Lower lobe of right lung (tissue), 2 donors: ENCODE results near the gene B4GALNT2. TPM values are rescaled to one million over a fixed set of nuclear protein-coding genes. Genes with fewer than 3 reads are reported as not detected.
"Not testable (repeated sequence)": the region's sequence is repeated elsewhere in the genome, so short reads cannot be mapped to it uniquely, and the experiment has no call there.

ENCODE experiments used
- ATAC-seq, 2 donors: fragments of 200-7000 bp; cut with Tn5 transposase; one replicate each; pipeline ENCODE4 v1.9.1; 2020 to 2022; ENCODE audit warnings: mild to moderate bottlenecking in 2 of 2, moderate library complexity in 2 of 2
- DNase-seq: peaks from one replicate; pipeline ENCODE4 v3.0.0-alpha.2; 2020
- H3K27ac ChIP-seq: fragments of 200-600 bp; one replicate; pipeline ENCODE4 v1.8.0; 2022
- H3K27me3 ChIP-seq: fragments of 200-600 bp; one replicate; pipeline ENCODE4 v1.8.0; 2022; ENCODE audit warnings: low read depth
- H3K36me3 ChIP-seq: fragments of 200-600 bp; one replicate; pipeline ENCODE4 v1.8.0; 2022; ENCODE audit warnings: mild to moderate bottlenecking
- H3K4me1 ChIP-seq: fragments of 200-600 bp; one replicate; pipeline ENCODE4 v1.8.0; 2022
- H3K4me3 ChIP-seq: fragments of 200-600 bp; one replicate; pipeline ENCODE4 v1.8.0; 2022; ENCODE audit warnings: mild to moderate bottlenecking
- H3K9me3 ChIP-seq: fragments of 200-600 bp; one replicate; pipeline ENCODE4 v1.8.0; 2022
- intact Hi-C: fragments of 100-400 bp; cut with DNase I; formaldehyde crosslinking; loops from one replicate; pipeline ENCODE4 v1.11.0; 2022
- long read RNA-seq: library from polyadenylated mRNA; unstranded; transcript quantifications from one replicate; pipeline ENCODE4 v2.0.0, GENCODE V29; 2021
- total RNA-seq: library from RNA; stranded (reverse); fragmentation: NEBNext Ultra II Directional; extraction: Animal tissue kit (Norgen Biotek cat#: 25700); gene quantifications from one replicate; pipeline ENCODE4 v1.2.1, GENCODE V29; 2021
- TF ChIP-seq, protein P1 (sequence below): fragments of 200-600 bp; IDR thresholded peaks from one replicate; pipeline ENCODE4 v1.8.0; 2022; ENCODE audit warnings: antibody characterized with exemption, mild to moderate bottlenecking
- donor health status: DM: no; HTN: yes; CAD: no; lungs with severe emphysema.

Gene B4GALNT2, protein sequence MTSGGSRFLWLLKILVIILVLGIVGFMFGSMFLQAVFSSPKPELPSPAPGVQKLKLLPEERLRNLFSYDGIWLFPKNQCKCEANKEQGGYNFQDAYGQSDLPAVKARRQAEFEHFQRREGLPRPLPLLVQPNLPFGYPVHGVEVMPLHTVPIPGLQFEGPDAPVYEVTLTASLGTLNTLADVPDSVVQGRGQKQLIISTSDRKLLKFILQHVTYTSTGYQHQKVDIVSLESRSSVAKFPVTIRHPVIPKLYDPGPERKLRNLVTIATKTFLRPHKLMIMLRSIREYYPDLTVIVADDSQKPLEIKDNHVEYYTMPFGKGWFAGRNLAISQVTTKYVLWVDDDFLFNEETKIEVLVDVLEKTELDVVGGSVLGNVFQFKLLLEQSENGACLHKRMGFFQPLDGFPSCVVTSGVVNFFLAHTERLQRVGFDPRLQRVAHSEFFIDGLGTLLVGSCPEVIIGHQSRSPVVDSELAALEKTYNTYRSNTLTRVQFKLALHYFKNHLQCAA
- total RNA-seq, result 0.15 TPM
- long read RNA-seq, result 0 reads

DNA sequence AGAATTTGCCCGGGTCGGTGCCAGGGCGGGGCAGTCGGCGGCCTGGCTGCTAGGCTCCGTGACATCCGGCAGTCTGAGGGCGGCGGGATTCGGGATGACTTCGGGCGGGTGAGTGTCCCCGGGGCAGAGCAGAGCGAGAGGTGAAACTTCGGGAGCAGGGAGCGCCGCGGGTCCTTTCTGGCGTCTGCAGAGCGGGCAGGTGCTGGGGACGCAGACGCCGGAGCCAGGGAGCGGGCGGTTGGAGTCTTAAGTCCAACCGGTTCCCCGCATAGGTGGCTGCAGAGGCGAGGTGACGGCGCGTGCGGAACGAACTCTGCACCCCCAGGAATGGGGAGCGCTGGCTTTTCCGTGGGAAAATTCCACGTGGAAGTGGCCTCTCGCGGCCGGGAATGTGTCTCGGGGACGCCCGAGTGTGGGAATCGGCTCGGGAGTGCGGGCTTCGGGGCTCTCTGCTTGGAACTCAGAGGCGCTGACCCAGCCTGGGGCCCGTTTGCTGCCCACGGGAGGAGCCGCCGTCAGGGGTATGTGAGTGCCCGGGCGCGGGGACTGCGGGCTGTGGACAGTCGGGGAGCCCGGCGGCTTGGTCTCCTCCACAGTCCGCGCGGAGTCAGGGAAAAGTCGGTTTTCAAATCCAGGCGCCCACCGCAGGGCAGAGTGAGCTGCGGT is at the start of gene B4GALNT2:
B4GALNT2 (plus strand) TSS at position 71 of the 666 bp plus-strand sequence; CDS start at position 95, 24 bp downstream.
- intact Hi-C loops, result no loop called here
- ATAC-seq, result peak; percentile 73 to 78
- Histone ChIP-seq H3K27ac (no peak within 1 kb of the TSS), H3K4me3 (peak within 1 kb of the TSS; percentile 47), H3K36me3 (no peaks in the 10 kb centered on the region), H3K27me3 (peaks cover 50% of the 10 kb centered on the region), H3K4me1 (peaks cover 13% of the 10 kb centered on the region), H3K9me3 (no peaks in the 10 kb centered on the region)
- peak; percentile 58 for DNase-seq
- TF ChIP-seq, protein P1, sequence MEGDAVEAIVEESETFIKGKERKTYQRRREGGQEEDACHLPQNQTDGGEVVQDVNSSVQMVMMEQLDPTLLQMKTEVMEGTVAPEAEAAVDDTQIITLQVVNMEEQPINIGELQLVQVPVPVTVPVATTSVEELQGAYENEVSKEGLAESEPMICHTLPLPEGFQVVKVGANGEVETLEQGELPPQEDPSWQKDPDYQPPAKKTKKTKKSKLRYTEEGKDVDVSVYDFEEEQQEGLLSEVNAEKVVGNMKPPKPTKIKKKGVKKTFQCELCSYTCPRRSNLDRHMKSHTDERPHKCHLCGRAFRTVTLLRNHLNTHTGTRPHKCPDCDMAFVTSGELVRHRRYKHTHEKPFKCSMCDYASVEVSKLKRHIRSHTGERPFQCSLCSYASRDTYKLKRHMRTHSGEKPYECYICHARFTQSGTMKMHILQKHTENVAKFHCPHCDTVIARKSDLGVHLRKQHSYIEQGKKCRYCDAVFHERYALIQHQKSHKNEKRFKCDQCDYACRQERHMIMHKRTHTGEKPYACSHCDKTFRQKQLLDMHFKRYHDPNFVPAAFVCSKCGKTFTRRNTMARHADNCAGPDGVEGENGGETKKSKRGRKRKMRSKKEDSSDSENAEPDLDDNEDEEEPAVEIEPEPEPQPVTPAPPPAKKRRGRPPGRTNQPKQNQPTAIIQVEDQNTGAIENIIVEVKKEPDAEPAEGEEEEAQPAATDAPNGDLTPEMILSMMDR, result no peak

DNA sequence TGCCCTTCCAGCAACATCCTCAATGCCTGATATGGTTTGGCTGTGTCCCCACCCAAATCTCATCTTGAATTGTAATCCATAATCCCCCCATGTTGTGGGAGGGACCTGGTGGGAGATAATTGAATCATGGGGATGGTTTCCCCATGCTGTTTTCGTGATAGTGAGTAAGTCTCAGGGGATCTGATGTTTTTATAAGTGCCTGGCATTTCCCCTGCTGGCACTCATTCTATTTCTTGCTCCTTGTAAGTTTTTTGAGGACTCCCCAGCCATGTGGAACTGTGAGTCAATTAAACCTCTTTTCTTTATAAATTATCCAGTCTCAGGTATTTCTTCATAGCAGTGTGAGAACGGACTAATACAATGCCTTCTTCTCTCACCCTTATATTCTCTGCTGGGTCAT is 47.5 kb upstream of the B4GALNT2 start:
- DNase-seq, H3K4me1 ChIP-seq, H3K4me3 ChIP-seq, H3K27me3 ChIP-seq, H3K9me3 ChIP-seq, ATAC-seq, H3K27ac ChIP-seq, intact Hi-C loops, H3K36me3 ChIP-seq: not testable (repeated sequence)

DNA sequence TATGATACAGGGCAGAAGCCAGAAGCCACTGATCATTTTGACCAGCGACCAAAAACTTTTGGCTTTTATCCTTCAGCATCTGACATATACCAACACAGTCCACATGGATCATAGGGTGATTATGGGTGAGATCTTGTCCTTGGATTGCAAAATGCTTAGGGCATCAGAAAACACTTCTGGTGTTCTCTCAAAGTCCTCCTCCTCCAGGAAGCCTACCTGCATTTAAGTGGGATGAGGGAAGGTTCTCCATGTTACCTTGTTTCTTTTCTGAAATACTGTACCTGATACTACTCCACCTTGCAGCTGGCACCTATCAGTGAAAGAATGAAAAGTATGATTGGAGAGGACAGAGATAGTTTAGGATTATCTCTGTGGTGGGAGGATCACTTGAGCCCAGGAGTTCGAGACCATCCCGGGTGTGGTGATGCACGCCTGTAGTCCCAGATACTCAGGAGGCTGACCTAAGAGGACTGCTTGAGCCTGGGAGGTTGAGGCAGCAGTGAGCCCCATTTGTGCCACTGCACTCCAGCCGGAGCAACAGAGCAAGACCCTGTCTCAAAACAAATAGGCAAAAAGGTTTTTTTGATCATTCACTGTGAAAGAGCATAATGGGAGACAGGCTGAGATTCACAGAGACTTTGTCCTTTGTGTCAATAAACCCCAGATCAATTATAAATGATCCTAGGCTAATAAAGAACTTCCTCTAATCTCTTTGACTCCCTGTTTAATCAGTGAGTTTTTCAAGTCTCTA is 46.8 kb upstream of the B4GALNT2 start:
- no peaks in the 10 kb centered on the region for H3K36me3 ChIP-seq
- intact Hi-C loops, result no loop called here
- H3K27me3 ChIP-seq, result no peaks in the 10 kb centered on the region
- ATAC-seq (no peak), DNase-seq (no peak)
- TF ChIP-seq, protein P1, result no peak
- H3K4me1 ChIP-seq, result no peaks in the 10 kb centered on the region
- H3K4me3 ChIP-seq, result no peak overlapping the region
- no peak overlapping the region for H3K27ac ChIP-seq
- no peaks in the 10 kb centered on the region for H3K9me3 ChIP-seq

DNA sequence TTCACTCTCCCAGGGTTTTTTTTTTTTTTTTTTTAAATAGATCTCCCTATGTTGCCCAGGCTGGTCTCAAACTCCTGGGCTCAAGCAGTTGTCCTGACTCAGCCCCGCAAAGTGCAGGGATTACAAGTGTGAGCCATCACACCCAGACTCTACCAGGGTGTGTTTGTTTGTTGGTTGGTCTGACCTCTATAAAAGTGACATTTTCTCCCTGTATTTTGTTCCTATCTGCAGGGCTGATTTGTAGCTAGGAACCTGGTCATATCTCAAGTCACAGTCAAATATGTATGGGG is 46.3 kb upstream of the B4GALNT2 start:
- no peaks in the 10 kb centered on the region for H3K4me1 ChIP-seq
- no peaks in the 10 kb centered on the region for H3K36me3 ChIP-seq
- TF ChIP-seq, protein P1, result no peak
- no peak for DNase-seq
- H3K27ac ChIP-seq, result no peak overlapping the region
- no peak for ATAC-seq
- no peak overlapping the region for H3K4me3 ChIP-seq
- no peaks in the 10 kb centered on the region for H3K9me3 ChIP-seq
- H3K27me3 ChIP-seq, result no peaks in the 10 kb centered on the region
- intact Hi-C loops, result no loop called here

DNA sequence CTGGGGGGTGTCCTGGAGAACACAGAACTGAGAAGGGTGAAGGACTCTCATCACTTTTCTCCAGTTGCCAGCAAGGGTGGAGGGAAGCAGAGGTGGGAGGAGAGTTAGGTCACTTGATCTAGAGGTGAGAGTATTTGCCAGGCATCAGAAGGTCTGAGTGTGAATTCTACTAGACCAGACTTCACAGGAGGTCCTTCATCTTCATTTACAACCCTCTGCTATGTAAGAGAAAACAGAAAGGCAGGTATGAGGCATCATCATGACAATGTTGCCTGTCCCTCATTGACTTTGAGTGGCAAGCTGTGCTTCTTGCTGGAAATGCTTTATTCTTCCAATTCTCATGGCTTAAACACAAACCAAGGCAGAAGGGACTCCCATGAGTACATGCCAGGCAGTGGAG is 45.9 kb upstream of the B4GALNT2 start:
- TF ChIP-seq, protein P1, result no peak
- H3K36me3 ChIP-seq, result no peaks in the 10 kb centered on the region
- no peak overlapping the region for H3K27ac ChIP-seq
- intact Hi-C loops, result no loop called here
- H3K9me3 ChIP-seq, result no peaks in the 10 kb centered on the region
- no peak for DNase-seq
- no peaks in the 10 kb centered on the region for H3K27me3 ChIP-seq
- H3K4me1 ChIP-seq, result no peaks in the 10 kb centered on the region
- H3K4me3 ChIP-seq, result no peak overlapping the region
- ATAC-seq, result no peak
